HCT116 (cell line): ENCODE data around the gene CDH11. TPM values are rescaled to one million over a fixed set of nuclear protein-coding genes. Genes with fewer than 3 reads are reported as not detected.

Experiments
- ATAC-seq: fragments of 200-7000 bp; cut with Tn5 transposase; 2 replicates; pipeline ENCODE4 v1.9.1; 2020; ENCODE audit warnings: mild to moderate bottlenecking, moderate library complexity
- BruUV-seq: library from RNA; stranded (reverse); fragments of 400-500 nt; replicated peaks from 2 replicates; lab custom pipeline; 2021; lab: Mats Ljungman, UMichigan
- CTCF ChIA-PET: fragments of 300-600 bp; sonication (Branson Sonifier 250); formaldehyde crosslinking; loops from one replicate; lab custom pipeline; 2021; ENCODE audit warnings: antibody characterized with exemption; lab: Charles Lee
- POLR2A ChIA-PET: fragments of 300-600, 350-600 bp; sonication (Branson Sonifier 250); formaldehyde crosslinking; loops from one replicate; lab custom pipeline; 2021; ENCODE audit warnings: antibody characterized with exemption; lab: Charles Lee
- RAD21 ChIA-PET, 2 experiments: fragments of 300-600 bp; sonication (Branson Sonifier 250); formaldehyde crosslinking; loops; one replicate each; lab custom pipeline; 2023; ENCODE audit warnings: low total read pairs in 2 of 2; ENCODE audit not compliant: uncharacterized antibody in 2 of 2, unreplicated experiment in 2 of 2, low non-redundant PET in 1 of 2; lab: Charles Lee
- DNase-seq: peaks from one replicate; pipeline ENCODE4 v3.0.0-alpha.2; 2010; ENCODE audit warnings: low read depth, low spot score
- H2AFZ ChIP-seq: fragments of 200-600 bp; shearing (Covaris generic), sonication (generic); 2 replicates; pipeline ENCODE4 v1.6.1; 2017; ENCODE audit warnings: low read depth, mixed run types, mixed read lengths, antibody characterized with exemption, low read length; ENCODE audit not compliant: poor library complexity, severe bottlenecking
- H3K27ac ChIP-seq: 2 replicates; pipeline ENCODE4 v1.5.1; 2012; ENCODE audit warnings: low read depth, low read length
- H3K27me3 ChIP-seq: fragments of 200-600 bp; sonication (generic); 2 replicates; pipeline ENCODE4 v1.6.1; 2016; ENCODE audit warnings: mixed run types, low read length, mixed read lengths; ENCODE audit not compliant: insufficient read depth
- H3K36me3 ChIP-seq, 2 experiments: fragments of 200-500 bp in 1 of 2; fragments of 200-600 bp in 1 of 2; sonication (Bioruptor generic) in 1 of 2; sonication (generic) in 1 of 2; 2 replicates each; pipeline versions ENCODE4 v1.5.1 to v1.6.1; 2014 to 2016; ENCODE audit warnings: low read length in 2 of 2, inconsistent platforms in 1 of 2, mixed read lengths in 1 of 2, mixed run types in 1 of 2; ENCODE audit not compliant: insufficient read depth in 2 of 2, control insufficient read depth in 1 of 2
- H3K4me1 ChIP-seq, 2 experiments: fragments of 200-600 bp in 1 of 2; sonication (generic) in 1 of 2; 2 replicates each; pipeline versions ENCODE4 v1.5.1 to v1.6.1; 2012 to 2017; ENCODE audit warnings: low read length in 2 of 2, inconsistent platforms in 1 of 2, mild to moderate bottlenecking in 1 of 2, mixed read lengths in 1 of 2, mixed run types in 1 of 2, moderate library complexity in 1 of 2; ENCODE audit not compliant: insufficient read depth in 2 of 2, control insufficient read depth in 1 of 2
- H3K4me2 ChIP-seq: fragments of 200-600 bp; sonication (generic); 2 replicates; pipeline ENCODE4 v1.6.1; 2017; ENCODE audit warnings: mixed run types, low read length, mixed read lengths
- H3K4me3 ChIP-seq, 2 experiments: fragments of 200-600 bp in 1 of 2; sonication (generic) in 1 of 2; replicated peaks in 1 of 2; 2 replicates each; pipeline ENCODE4 v1.5.1; 2011 to 2016; ENCODE audit warnings: low read length in 2 of 2, control low read depth in 1 of 2, low read depth in 1 of 2, mild to moderate bottlenecking in 1 of 2, mixed read lengths in 1 of 2, mixed run types in 1 of 2
- H3K79me2 ChIP-seq: fragments of 200-600 bp; sonication (generic); 2 replicates; pipeline ENCODE4 v1.6.1; 2017; ENCODE audit warnings: mild to moderate bottlenecking, mixed run types, low read length, moderate library complexity, mixed read lengths; ENCODE audit not compliant: insufficient read depth
- H3K9ac ChIP-seq: fragments of 200-600 bp; sonication (generic); 2 replicates; pipeline ENCODE4 v1.6.1; 2016; ENCODE audit warnings: low read length, mixed read lengths
- H3K9me2 ChIP-seq: fragments of 200-600 bp; sonication (generic), shearing (Covaris generic); 2 replicates; pipeline ENCODE4 v1.6.1; 2017; ENCODE audit warnings: mixed run types, mild to moderate bottlenecking, moderate library complexity; ENCODE audit not compliant: insufficient read depth
- H3K9me3 ChIP-seq, 2 experiments: fragments of 200-500 bp in 1 of 2; fragments of 200-600 bp in 1 of 2; sonication (Bioruptor generic) in 1 of 2; sonication (generic) in 1 of 2; 2 replicates each; pipeline ENCODE4 v1.6.1; 2014 to 2017; ENCODE audit warnings: low read length in 2 of 2, mixed read lengths in 2 of 2, inconsistent platforms in 1 of 2, low read depth in 1 of 2, mild to moderate bottlenecking in 1 of 2, mixed run types in 1 of 2, moderate library complexity in 1 of 2; ENCODE audit not compliant: control insufficient read depth in 1 of 2, insufficient read depth in 1 of 2
- H4K20me1 ChIP-seq: fragments of 200-600 bp; sonication (generic), shearing (Covaris generic); 2 replicates; pipeline ENCODE4 v1.6.1; 2017; ENCODE audit warnings: mixed run types, mild to moderate bottlenecking, moderate library complexity; ENCODE audit not compliant: insufficient read depth
- CBX3 ChIP-seq: IDR thresholded peaks from 2 replicates; pipeline ENCODE4 v1.6.1; 2012; ENCODE audit warnings: low read depth
- CEBPB ChIP-seq: IDR thresholded peaks from 2 replicates; pipeline ENCODE4 v1.6.1; 2012; ENCODE audit warnings: low read depth
- EGR1 ChIP-seq: IDR thresholded peaks from 2 replicates; pipeline ENCODE4 v1.6.1; 2012; ENCODE audit warnings: low read depth
- ELF1 ChIP-seq: IDR thresholded peaks from 2 replicates; pipeline ENCODE4 v1.6.1; 2012; ENCODE audit warnings: low read depth, borderline replicate concordance
- EZH2 ChIP-seq: fragments of 200-600 bp; sonication (generic); IDR thresholded peaks from 2 replicates; pipeline ENCODE4 v1.6.1; 2017; ENCODE audit warnings: antibody characterized with exemption, mixed run types
- FOSL1 ChIP-seq: IDR thresholded peaks from 2 replicates; pipeline ENCODE4 v1.6.1; 2012; ENCODE audit warnings: low read depth
- JUND ChIP-seq: IDR thresholded peaks from 2 replicates; pipeline ENCODE4 v1.6.1; 2012
- POLR2A ChIP-seq: IDR thresholded peaks from 2 replicates; pipeline ENCODE4 v1.7.0; 2011; ENCODE audit warnings: borderline replicate concordance; ENCODE audit not compliant: insufficient read depth, insufficient read length; ENCODE audit errors: extremely low read depth
- RAD21 ChIP-seq: IDR thresholded peaks from 2 replicates; pipeline ENCODE4 v1.6.1; 2012; ENCODE audit warnings: low read depth, mild to moderate bottlenecking
- SIN3A ChIP-seq: IDR thresholded peaks from 2 replicates; pipeline ENCODE4 v1.6.1; 2012; ENCODE audit warnings: low read depth
- SP1 ChIP-seq: IDR thresholded peaks from 2 replicates; pipeline ENCODE4 v1.6.1; 2012; ENCODE audit warnings: low read depth
- SRF ChIP-seq: IDR thresholded peaks from 2 replicates; pipeline ENCODE4 v1.6.1; 2012; ENCODE audit warnings: low read depth
- YY1 ChIP-seq: IDR thresholded peaks from 2 replicates; pipeline ENCODE4 v1.6.1; 2011; ENCODE audit warnings: low read length, low read depth, moderate library complexity, mild to moderate bottlenecking; ENCODE audit not compliant: insufficient replicate concordance; ENCODE audit errors: extremely low read depth
- ZNF274 ChIP-seq: fragments of 200-500 bp; sonication (Bioruptor generic); IDR thresholded peaks from 2 replicates; pipeline ENCODE4 v1.6.1; 2014; ENCODE audit warnings: mild to moderate bottlenecking, low read depth, low read length, inconsistent platforms
- intact Hi-C: fragments of 100-400 bp; cut with micrococcal nuclease; formaldehyde crosslinking; loops from 2 replicates; pipeline ENCODE4 v1.10.0; 2022
- total RNA-seq: library from RNA; stranded (reverse); gene quantifications from one replicate; pipeline ENCODE4 v1.2.1, GENCODE V29; 2021; ENCODE audit not compliant: unreplicated experiment
- TF ChIP-seq, protein P1 (sequence below): IDR thresholded peaks from 2 replicates; pipeline ENCODE4 v1.6.1; 2012
- TF ChIP-seq, protein P2 (sequence below): IDR thresholded peaks from 2 replicates; pipeline ENCODE4 v1.6.1; 2012
- TF ChIP-seq, protein P3 (sequence below), 3 experiments: fragments of 200-600 bp in 1 of 3; sonication (generic) in 1 of 3; IDR thresholded peaks in 2 of 3; conservative IDR thresholded peaks in 1 of 3; 2 replicates each; pipeline ENCODE4 v1.5.1; 2012 to 2017; ENCODE audit warnings: low read depth in 2 of 3, low read length in 2 of 3, antibody characterized with exemption in 1 of 3, borderline replicate concordance in 1 of 3, control low read depth in 1 of 3, mild to moderate bottlenecking in 1 of 3, mixed read lengths in 1 of 3, mixed run types in 1 of 3, moderate library complexity in 1 of 3; ENCODE audit not compliant: insufficient read depth in 1 of 3
- TF ChIP-seq, protein P4 (sequence below): IDR thresholded peaks from 2 replicates; pipeline ENCODE4 v1.6.1; 2012; ENCODE audit warnings: low read depth

Gene CDH11
- total RNA-seq, 1 experiment from 2014 or later, result 0.52 TPM

DNA sequence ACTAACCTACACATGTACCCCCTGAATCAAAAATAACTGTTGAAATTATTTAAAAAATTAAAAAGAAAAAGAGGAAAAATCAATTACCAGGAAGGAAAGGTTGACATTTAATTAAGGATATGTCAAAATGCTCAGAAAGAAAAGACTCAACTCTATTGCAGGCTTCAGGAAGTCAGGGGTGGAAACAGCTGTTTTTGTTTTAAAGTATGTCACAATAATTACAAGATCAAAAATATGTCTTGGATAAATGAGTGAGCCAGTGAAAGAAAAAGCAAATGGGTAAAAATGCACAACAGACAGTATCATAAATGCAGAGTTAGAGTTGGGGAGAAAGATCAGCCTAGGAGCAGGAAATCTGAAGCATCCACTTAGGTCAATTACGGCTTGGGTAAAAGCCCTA, 146.0 kb downstream of the CDH11 start:
- DNase-seq (no peak), ATAC-seq (no peak)
- H3K4me1 ChIP-seq, result no peaks in the 10 kb centered on the region
- BruUV-seq, result no TSS peak
- no peaks in the 10 kb centered on the region for H4K20me1 ChIP-seq
- no peak overlapping the region for H3K27ac ChIP-seq
- ChIA-PET POLR2A (no interaction called here), RAD21 (no interaction called here), CTCF (no interaction called here)
- peaks cover 23 to 37% of the 10 kb centered on the region in 2 experiments; a peak in 2 of 4 replicates for H3K9me3 ChIP-seq
- H3K9ac ChIP-seq, result no peak overlapping the region
- no peak overlapping the region for H3K4me2 ChIP-seq
- H2AFZ ChIP-seq, result no peak overlapping the region
- TF ChIP-seq, protein P1, sequence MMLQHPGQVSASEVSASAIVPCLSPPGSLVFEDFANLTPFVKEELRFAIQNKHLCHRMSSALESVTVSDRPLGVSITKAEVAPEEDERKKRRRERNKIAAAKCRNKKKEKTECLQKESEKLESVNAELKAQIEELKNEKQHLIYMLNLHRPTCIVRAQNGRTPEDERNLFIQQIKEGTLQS, result no peak
- TF ChIP-seq ELF1 (no peak), CEBPB (no peak), SRF (no peak), SIN3A (no peak), RAD21 (no peak), YY1 (no peak), FOSL1 (no peak), EZH2 (no peak), CBX3 (no peak), JUND (no peak), EGR1 (no peak), SP1 (no peak), ZNF274 (no peak), POLR2A (no peak)
- TF ChIP-seq, protein P2, sequence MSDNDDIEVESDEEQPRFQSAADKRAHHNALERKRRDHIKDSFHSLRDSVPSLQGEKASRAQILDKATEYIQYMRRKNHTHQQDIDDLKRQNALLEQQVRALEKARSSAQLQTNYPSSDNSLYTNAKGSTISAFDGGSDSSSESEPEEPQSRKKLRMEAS, result no peak
- TF ChIP-seq, protein P3, sequence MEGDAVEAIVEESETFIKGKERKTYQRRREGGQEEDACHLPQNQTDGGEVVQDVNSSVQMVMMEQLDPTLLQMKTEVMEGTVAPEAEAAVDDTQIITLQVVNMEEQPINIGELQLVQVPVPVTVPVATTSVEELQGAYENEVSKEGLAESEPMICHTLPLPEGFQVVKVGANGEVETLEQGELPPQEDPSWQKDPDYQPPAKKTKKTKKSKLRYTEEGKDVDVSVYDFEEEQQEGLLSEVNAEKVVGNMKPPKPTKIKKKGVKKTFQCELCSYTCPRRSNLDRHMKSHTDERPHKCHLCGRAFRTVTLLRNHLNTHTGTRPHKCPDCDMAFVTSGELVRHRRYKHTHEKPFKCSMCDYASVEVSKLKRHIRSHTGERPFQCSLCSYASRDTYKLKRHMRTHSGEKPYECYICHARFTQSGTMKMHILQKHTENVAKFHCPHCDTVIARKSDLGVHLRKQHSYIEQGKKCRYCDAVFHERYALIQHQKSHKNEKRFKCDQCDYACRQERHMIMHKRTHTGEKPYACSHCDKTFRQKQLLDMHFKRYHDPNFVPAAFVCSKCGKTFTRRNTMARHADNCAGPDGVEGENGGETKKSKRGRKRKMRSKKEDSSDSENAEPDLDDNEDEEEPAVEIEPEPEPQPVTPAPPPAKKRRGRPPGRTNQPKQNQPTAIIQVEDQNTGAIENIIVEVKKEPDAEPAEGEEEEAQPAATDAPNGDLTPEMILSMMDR (IDR thresholded peaks at IDR 0.05 in 2 of 3, conservative IDR thresholded peaks at IDR 0.05 in 1 of 3; ENCODE audit: borderline replicate concordance in 1 of 3, insufficient read depth in 1 of 3, low read depth in 2 of 3, low read length in 2 of 3), result no peak
- TF ChIP-seq, protein P4, sequence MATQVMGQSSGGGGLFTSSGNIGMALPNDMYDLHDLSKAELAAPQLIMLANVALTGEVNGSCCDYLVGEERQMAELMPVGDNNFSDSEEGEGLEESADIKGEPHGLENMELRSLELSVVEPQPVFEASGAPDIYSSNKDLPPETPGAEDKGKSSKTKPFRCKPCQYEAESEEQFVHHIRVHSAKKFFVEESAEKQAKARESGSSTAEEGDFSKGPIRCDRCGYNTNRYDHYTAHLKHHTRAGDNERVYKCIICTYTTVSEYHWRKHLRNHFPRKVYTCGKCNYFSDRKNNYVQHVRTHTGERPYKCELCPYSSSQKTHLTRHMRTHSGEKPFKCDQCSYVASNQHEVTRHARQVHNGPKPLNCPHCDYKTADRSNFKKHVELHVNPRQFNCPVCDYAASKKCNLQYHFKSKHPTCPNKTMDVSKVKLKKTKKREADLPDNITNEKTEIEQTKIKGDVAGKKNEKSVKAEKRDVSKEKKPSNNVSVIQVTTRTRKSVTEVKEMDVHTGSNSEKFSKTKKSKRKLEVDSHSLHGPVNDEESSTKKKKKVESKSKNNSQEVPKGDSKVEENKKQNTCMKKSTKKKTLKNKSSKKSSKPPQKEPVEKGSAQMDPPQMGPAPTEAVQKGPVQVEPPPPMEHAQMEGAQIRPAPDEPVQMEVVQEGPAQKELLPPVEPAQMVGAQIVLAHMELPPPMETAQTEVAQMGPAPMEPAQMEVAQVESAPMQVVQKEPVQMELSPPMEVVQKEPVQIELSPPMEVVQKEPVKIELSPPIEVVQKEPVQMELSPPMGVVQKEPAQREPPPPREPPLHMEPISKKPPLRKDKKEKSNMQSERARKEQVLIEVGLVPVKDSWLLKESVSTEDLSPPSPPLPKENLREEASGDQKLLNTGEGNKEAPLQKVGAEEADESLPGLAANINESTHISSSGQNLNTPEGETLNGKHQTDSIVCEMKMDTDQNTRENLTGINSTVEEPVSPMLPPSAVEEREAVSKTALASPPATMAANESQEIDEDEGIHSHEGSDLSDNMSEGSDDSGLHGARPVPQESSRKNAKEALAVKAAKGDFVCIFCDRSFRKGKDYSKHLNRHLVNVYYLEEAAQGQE, result no peak
- H3K4me3 ChIP-seq, result no peak overlapping the region
- intact Hi-C loops, result no loop called here
- H3K79me2 ChIP-seq, result no peaks in the 10 kb centered on the region
- H3K27me3 ChIP-seq, result no peaks in the 10 kb centered on the region
- H3K9me2 ChIP-seq, result no peaks in the 10 kb centered on the region
- H3K36me3 ChIP-seq, result no peaks in the 10 kb centered on the region
